ENCODE results near the gene BRIP1. TPM values are rescaled to one million over a fixed set of nuclear protein-coding genes. Genes with fewer than 3 reads are reported as not detected.
A peak's percentile ranks its signal among the peaks of the same experiment; 100 is the strongest.

BRIP1 gene
- total and polyA plus RNA-seq, 9 of the 15 experiments (the other 6 are each of a cell fraction or from before 2014, with no cell fraction given): 2.4 to 17.5 (median 11.2) TPM

DNA sequence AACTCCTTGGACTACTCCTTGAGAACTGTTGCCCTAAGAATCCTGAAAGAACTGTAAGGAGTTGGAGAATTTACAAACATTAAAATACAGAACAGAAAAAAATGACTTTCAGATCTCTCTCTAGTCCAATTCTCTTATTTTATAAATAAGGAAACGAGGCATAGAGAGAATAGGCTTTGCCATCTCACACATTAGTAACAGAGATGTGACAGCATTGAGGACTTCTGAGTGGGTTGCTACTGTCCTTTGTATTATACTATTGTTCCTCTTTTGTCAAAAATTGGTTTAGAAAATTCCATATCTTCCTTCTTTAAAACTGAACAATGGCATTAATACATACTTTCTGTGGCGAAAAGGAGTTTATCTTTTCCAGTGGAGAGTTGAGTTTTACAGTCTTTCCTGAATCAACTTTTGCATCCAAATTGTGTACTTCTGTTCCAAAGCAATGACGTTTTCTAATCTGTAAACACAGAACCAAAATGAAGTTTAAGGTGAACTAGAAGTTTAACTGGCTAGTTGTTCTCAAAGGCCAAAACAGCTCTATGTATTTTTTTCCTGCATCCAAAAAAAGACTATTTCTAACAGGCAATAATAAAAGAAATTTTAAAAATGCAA, 16.5 kb downstream of the BRIP1 start:
- H3K4me2 ChIP-seq (ENCODE audit: insufficient read depth, low read length): no peak overlapping the region
- ATAC-seq (no peak), DNase-seq (ENCODE audit: extremely low read depth in 1 of 4, low spot score in 3 of 4) (no peak), FAIRE-seq (no peak)
- in situ Hi-C loops (cut with MboI) (loop anchor here (10.0 kb wide), 1 partner anchor 422 kb away; no protein-coding TSS in a partner anchor), intact Hi-C loops (cut with micrococcal nuclease) (no loop called here)
- no peaks in the 10 kb centered on the region for H3K9me3 ChIP-seq (replicated peaks; ENCODE audit: control insufficient read depth, insufficient read depth, low read depth, low read length)
- ChIA-PET CTCF (ENCODE audit: low intra/inter-chr PET ratio) (no interaction called here), POLR2A (no interaction called here)
- no peaks in the 10 kb centered on the region for H4K20me1 ChIP-seq (replicated peaks; ENCODE audit: control insufficient read depth, insufficient read depth, low read length)
- no peak overlapping the region for H2AFZ ChIP-seq (ENCODE audit: low read depth, low read length)
- BruUV-seq (replicated peaks): no TSS peak
- no peaks in the 10 kb centered on the region for H3K79me2 ChIP-seq (ENCODE audit: control insufficient read depth, insufficient read depth, low read length)
- no peaks in the 10 kb centered on the region for H3K4me1 ChIP-seq (replicated peaks in 1 of 2; ENCODE audit: control insufficient read depth in 2 of 2, insufficient read depth in 2 of 2, low read length in 2 of 2)
- H3K4me3 ChIP-seq: no peak overlapping the region
- no peak overlapping the region for H3K9ac ChIP-seq (ENCODE audit: insufficient read depth in 1 of 2, low read depth in 2 of 2, low read length in 2 of 2)
- no peak overlapping the region for H3K27ac ChIP-seq (ENCODE audit: extremely low read depth, low read depth, low read length)
- H3K27me3 ChIP-seq (ENCODE audit: control insufficient read depth in 2 of 2, insufficient read depth in 2 of 2, low read length in 2 of 2): no peaks in the 10 kb centered on the region
- peaks cover 46% of the 10 kb centered on the region for H3K36me3 ChIP-seq (ENCODE audit: control insufficient read depth, insufficient read depth, low read length)
- no peaks in the 10 kb centered on the region for H3K9me1 ChIP-seq (ENCODE audit: control insufficient read depth, insufficient read depth, low read length)
- WGBS (ENCODE audit: insufficient coverage, low coverage, missing lambda C conversion rate): 87% methylated on average over 3 of the region's 3 CpGs
- TF ChIP-seq TFAM (CRISPR knock-in tag; conservative IDR thresholded peaks at IDR 0.05) (no peak), RNF219 (CRISPR knock-in tag; IDR thresholded peaks at IDR 0.05) (no peak), ZKSCAN1 (IDR thresholded peaks at IDR 0.05; ENCODE audit: low read depth, low read length) (no peak), MTF1 (CRISPR knock-in tag; IDR thresholded peaks at IDR 0.05; ENCODE audit: borderline replicate concordance) (no peak), POLR2H (tag; IDR thresholded peaks at IDR 0.05; ENCODE audit: low read depth) (no peak), BCLAF1 (IDR thresholded peaks at IDR 0.05; ENCODE audit: borderline replicate concordance in 1 of 2, control insufficient read depth in 1 of 2, low read depth in 2 of 2, low read length in 1 of 2) (peak in 1 of 2 experiments; percentile 58; a peak in 1 of 4 replicates), YBX1 (IDR thresholded peaks at IDR 0.05) (no peak), EWSR1 (IDR thresholded peaks at IDR 0.05; ENCODE audit: borderline replicate concordance, low read depth, partially characterized antibody) (peak; percentile 21)
- TF ChIP-seq, protein P1, sequence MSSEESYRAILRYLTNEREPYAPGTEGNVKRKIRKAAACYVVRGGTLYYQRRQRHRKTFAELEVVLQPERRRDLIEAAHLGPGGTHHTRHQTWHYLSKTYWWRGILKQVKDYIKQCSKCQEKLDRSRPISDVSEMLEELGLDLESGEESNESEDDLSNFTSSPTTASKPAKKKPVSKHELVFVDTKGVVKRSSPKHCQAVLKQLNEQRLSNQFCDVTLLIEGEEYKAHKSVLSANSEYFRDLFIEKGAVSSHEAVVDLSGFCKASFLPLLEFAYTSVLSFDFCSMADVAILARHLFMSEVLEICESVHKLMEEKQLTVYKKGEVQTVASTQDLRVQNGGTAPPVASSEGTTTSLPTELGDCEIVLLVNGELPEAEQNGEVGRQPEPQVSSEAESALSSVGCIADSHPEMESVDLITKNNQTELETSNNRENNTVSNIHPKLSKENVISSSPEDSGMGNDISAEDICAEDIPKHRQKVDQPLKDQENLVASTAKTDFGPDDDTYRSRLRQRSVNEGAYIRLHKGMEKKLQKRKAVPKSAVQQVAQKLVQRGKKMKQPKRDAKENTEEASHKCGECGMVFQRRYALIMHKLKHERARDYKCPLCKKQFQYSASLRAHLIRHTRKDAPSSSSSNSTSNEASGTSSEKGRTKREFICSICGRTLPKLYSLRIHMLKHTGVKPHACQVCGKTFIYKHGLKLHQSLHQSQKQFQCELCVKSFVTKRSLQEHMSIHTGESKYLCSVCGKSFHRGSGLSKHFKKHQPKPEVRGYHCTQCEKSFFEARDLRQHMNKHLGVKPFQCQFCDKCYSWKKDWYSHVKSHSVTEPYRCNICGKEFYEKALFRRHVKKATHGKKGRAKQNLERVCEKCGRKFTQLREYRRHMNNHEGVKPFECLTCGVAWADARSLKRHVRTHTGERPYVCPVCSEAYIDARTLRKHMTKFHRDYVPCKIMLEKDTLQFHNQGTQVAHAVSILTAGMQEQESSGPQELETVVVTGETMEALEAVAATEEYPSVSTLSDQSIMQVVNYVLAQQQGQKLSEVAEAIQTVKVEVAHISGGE (CRISPR knock-in tag; IDR thresholded peaks at IDR 0.05): peak in 1 of 3 experiments; percentile 80; a peak in 2 of 6 replicates
- TF ChIP-seq, protein P2, sequence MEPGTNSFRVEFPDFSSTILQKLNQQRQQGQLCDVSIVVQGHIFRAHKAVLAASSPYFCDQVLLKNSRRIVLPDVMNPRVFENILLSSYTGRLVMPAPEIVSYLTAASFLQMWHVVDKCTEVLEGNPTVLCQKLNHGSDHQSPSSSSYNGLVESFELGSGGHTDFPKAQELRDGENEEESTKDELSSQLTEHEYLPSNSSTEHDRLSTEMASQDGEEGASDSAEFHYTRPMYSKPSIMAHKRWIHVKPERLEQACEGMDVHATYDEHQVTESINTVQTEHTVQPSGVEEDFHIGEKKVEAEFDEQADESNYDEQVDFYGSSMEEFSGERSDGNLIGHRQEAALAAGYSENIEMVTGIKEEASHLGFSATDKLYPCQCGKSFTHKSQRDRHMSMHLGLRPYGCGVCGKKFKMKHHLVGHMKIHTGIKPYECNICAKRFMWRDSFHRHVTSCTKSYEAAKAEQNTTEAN (CRISPR knock-in tag; IDR thresholded peaks at IDR 0.05): no peak
